ENCODE results near the gene VEGFD.

- TF ChIP-seq, protein P1, sequence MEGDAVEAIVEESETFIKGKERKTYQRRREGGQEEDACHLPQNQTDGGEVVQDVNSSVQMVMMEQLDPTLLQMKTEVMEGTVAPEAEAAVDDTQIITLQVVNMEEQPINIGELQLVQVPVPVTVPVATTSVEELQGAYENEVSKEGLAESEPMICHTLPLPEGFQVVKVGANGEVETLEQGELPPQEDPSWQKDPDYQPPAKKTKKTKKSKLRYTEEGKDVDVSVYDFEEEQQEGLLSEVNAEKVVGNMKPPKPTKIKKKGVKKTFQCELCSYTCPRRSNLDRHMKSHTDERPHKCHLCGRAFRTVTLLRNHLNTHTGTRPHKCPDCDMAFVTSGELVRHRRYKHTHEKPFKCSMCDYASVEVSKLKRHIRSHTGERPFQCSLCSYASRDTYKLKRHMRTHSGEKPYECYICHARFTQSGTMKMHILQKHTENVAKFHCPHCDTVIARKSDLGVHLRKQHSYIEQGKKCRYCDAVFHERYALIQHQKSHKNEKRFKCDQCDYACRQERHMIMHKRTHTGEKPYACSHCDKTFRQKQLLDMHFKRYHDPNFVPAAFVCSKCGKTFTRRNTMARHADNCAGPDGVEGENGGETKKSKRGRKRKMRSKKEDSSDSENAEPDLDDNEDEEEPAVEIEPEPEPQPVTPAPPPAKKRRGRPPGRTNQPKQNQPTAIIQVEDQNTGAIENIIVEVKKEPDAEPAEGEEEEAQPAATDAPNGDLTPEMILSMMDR (conservative IDR thresholded peaks at IDR 0.05 in 1 of 2, IDR thresholded peaks at IDR 0.05 in 1 of 2; ENCODE audit: low read depth in 1 of 2, low read length in 2 of 2), result peak; percentile 44 to 53
- TF ChIP-seq EZH2 (IDR thresholded peaks at IDR 0.05; ENCODE audit: low read length, missing control alignments), result no peak
These were observed 35.2 kb downstream of the VEGFD start for GRCh38 chrX:15349046-15349445.
